Left ventricle myocardium inferior (tissue), 1 donor: Measurements from ENCODE around the gene SEMA6A. TPM values are rescaled to one million over a fixed set of nuclear protein-coding genes. Genes with fewer than 3 reads are reported as not detected.

Experiments used
- DNase-seq: peaks from one replicate; pipeline ENCODE4 v3.0.0-alpha.2; 2020
- H3K27ac ChIP-seq: fragments of 200-600 bp; replicated peaks from 2 replicates; pipeline ENCODE4 v1.8.0; 2021
- H3K27me3 ChIP-seq: fragments of 200-600 bp; 2 replicates; pipeline ENCODE4 v1.8.0; 2021; ENCODE audit warnings: low read depth
- H3K36me3 ChIP-seq: fragments of 200-600 bp; 2 replicates; pipeline ENCODE4 v1.8.0; 2021
- H3K4me1 ChIP-seq: fragments of 200-600 bp; 2 replicates; pipeline ENCODE4 v1.8.0; 2021
- H3K4me3 ChIP-seq: fragments of 200-600 bp; 2 replicates; pipeline ENCODE4 v1.8.0; 2021; ENCODE audit warnings: mild to moderate bottlenecking, moderate library complexity
- H3K9me3 ChIP-seq: fragments of 200-600 bp; replicated peaks from 2 replicates; pipeline ENCODE4 v1.8.0; 2021
- intact Hi-C: fragments of 100-400 bp; cut with micrococcal nuclease; formaldehyde crosslinking; loops from one replicate; pipeline ENCODE4 v1.11.0; 2022
- total RNA-seq: library from RNA; stranded (reverse); fragmentation: NEBNext Ultra II Directional; extraction: Animal tissue kit (Norgen Biotek cat#: 25700); gene quantifications from one replicate; pipeline ENCODE4 v1.2.1, GENCODE V29; 2021
- TF ChIP-seq, protein P1 (sequence below): fragments of 200-600 bp; IDR thresholded peaks from 2 replicates; pipeline ENCODE4 v1.8.0; 2021; ENCODE audit warnings: antibody characterized with exemption, mild to moderate bottlenecking, borderline replicate concordance
- donor health status: DM: no; HTN: yes; CAD: no; lungs with severe emphysema.

SEMA6A gene
- total RNA-seq, 1 donor from 2014 or later: 6.3 TPM

DNA sequence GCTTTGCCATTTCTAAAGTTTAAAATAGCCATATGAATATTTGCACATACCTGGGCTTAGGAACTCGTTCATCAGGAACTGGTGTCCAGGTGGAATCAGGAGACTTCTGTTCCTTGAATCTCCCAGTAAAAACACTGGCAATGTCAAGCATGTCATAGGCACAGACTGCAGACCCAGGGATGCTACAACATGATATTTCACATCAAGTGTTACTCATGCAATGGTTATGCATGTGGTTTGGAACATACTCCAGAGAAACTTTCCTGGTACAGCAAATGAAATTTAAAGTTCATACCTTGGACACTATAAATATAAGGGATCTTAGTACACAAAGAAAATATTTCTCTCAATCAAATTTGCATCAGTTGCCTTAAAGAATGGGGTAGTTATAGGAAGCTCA lies 92.2 kb downstream of the SEMA6A start:
- intact Hi-C loops: no loop called here
- peaks cover 58% of the 10 kb centered on the region for H3K36me3 ChIP-seq
- no peak overlapping the region for H3K27ac ChIP-seq
- H3K9me3 ChIP-seq: peaks cover 4% of the 10 kb centered on the region
- H3K27me3 ChIP-seq: no peaks in the 10 kb centered on the region
- H3K4me1 ChIP-seq: no peaks in the 10 kb centered on the region
- no peak for DNase-seq
- no peak overlapping the region for H3K4me3 ChIP-seq
- TF ChIP-seq, protein P1, sequence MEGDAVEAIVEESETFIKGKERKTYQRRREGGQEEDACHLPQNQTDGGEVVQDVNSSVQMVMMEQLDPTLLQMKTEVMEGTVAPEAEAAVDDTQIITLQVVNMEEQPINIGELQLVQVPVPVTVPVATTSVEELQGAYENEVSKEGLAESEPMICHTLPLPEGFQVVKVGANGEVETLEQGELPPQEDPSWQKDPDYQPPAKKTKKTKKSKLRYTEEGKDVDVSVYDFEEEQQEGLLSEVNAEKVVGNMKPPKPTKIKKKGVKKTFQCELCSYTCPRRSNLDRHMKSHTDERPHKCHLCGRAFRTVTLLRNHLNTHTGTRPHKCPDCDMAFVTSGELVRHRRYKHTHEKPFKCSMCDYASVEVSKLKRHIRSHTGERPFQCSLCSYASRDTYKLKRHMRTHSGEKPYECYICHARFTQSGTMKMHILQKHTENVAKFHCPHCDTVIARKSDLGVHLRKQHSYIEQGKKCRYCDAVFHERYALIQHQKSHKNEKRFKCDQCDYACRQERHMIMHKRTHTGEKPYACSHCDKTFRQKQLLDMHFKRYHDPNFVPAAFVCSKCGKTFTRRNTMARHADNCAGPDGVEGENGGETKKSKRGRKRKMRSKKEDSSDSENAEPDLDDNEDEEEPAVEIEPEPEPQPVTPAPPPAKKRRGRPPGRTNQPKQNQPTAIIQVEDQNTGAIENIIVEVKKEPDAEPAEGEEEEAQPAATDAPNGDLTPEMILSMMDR: no peak

DNA sequence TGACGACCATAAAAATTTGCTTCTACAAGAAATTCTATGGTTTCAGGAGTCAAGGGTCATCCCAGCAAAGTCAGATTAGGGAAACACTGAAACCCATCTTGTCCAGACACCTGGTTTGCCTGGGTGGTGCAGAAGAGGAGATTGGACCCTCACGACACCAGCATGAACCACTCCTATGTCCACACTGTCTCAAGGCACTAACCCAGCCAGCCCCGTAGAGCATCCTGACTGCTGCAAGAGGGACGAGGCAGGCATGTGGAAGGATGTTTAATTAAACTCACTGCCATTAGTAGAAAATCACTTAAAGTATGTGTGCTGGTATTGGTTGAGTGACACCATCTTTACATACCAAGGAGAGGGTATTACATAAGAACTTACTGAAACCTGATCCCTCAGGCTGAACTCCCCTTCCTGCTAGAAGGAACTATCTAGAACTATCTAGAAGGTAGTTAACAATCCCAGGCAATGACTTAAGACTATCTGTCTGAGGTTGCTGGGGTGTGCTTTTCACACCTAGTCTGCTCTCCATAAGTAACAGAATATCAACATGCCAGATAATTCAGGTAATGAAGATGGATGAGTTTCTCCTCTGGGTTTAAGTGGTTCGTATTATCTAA lies 93.6 kb downstream of the SEMA6A start:
- TF ChIP-seq, protein P1: no peak
- H3K36me3 ChIP-seq: peaks cover 59% of the 10 kb centered on the region
- H3K9me3 ChIP-seq: peaks cover 17% of the 10 kb centered on the region
- H3K4me3 ChIP-seq: no peak overlapping the region
- no peak for DNase-seq
- H3K27me3 ChIP-seq: no peaks in the 10 kb centered on the region
- H3K4me1 ChIP-seq: no peaks in the 10 kb centered on the region
- intact Hi-C loops: no loop called here
- no peak overlapping the region for H3K27ac ChIP-seq

- intact Hi-C loops: no loop called here
- peaks cover 22% of the 10 kb centered on the region for H3K9me3 ChIP-seq
- H3K4me3 ChIP-seq: no peak overlapping the region
- no peak overlapping the region for H3K27ac ChIP-seq
- H3K36me3 ChIP-seq: peaks cover 65% of the 10 kb centered on the region
- no peaks in the 10 kb centered on the region for H3K27me3 ChIP-seq
- TF ChIP-seq, protein P1: no peak
- no peaks in the 10 kb centered on the region for H3K4me1 ChIP-seq
- no peak for DNase-seq
These were observed 94.6 kb downstream of the SEMA6A start for GRCh38 chr5:116479776-116480675.

DNA sequence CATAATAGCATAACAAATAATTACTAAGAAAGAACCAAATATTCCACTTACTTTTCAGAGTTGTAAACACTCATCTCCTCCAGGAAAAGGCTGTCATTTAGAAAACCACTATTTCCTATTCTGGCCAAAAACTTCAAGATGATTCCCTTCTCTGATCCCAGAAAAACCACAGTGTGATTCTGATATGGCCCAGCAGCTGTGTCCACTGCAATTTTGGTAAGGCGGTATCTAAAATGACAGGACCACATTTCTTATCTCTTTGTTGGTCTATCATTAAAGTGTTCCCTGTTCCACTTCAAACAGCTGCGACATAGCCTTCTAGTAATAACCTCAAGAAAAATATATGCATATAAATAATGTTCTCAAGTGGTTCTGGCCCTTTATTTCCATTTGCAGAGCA lies 96.1 kb downstream of the SEMA6A start:
- Histone ChIP-seq H3K36me3 (peaks cover 58% of the 10 kb centered on the region), H3K4me3 (no peak overlapping the region), H3K27me3 (no peaks in the 10 kb centered on the region), H3K4me1 (no peaks in the 10 kb centered on the region), H3K27ac (no peak overlapping the region), H3K9me3 (peaks cover 22% of the 10 kb centered on the region)
- no peak for DNase-seq
- TF ChIP-seq, protein P1: no peak
- intact Hi-C loops: no loop called here

DNA sequence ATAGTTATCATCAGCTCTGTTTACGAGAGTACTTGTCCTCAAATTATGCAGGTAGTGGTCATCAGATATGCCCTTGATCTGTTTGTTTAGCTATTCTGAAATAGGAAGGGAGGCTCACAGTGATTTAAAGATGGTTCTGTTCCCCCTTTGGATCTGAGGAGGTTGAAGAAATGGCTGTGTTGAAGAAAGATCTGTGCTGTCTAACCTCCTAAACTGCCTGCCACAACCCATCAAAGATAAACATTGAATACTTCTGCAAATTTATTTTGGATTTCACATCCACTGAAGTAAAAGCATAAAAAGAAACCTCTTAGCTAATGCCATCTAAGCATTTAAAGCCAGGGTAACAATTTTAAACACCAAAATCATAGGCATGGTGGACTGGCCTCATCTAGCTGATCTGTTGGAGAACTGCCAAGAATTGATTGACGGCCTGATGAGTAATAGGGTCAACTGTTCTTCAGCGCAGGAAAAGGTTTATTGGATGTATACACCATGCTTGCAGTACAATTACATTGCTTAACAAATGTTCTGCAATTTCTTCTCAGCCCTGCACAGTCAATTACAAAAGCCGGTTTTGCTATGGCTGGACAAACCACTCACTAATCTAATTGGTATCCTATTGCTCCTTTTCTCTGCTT lies 97.6 kb downstream of the SEMA6A start:
- H3K9me3 ChIP-seq: peaks cover 22% of the 10 kb centered on the region
- no peak for DNase-seq
- no peak overlapping the region for H3K4me3 ChIP-seq
- intact Hi-C loops: no loop called here
- H3K27me3 ChIP-seq: no peaks in the 10 kb centered on the region
- H3K36me3 ChIP-seq: peaks cover 54% of the 10 kb centered on the region
- no peaks in the 10 kb centered on the region for H3K4me1 ChIP-seq
- TF ChIP-seq, protein P1: no peak
- no peak overlapping the region for H3K27ac ChIP-seq
